Stimulated activated naive CD8-positive, alpha-beta T cell treated with anti-CD3 and anti-CD28 coated beads, Interleukin-15, Interleukin-2, amounts not matched to agents 100 ng/mL and 50 ng/mL, for 24 hours (primary cell): ENCODE results near the gene FASTK.

Experiments used
- H3K27ac Mint-ChIP-seq: one replicate; pipeline ENCODE4 v1.8.0; 2021; ENCODE audit warnings: mild to moderate bottlenecking, mixed read lengths
- H3K27me3 Mint-ChIP-seq: one replicate; pipeline ENCODE4 v1.8.0; 2021; ENCODE audit warnings: mixed read lengths
- H3K36me3 Mint-ChIP-seq: one replicate; pipeline ENCODE4 v1.8.0; 2021; ENCODE audit warnings: low read depth, mixed read lengths
- H3K4me1 Mint-ChIP-seq: one replicate; pipeline ENCODE4 v1.8.0; 2021; ENCODE audit warnings: low read depth, mixed read lengths
- H3K4me3 Mint-ChIP-seq: one replicate; pipeline ENCODE4 v1.8.0; 2021; ENCODE audit warnings: mild to moderate bottlenecking, mixed read lengths
- H3K9me3 Mint-ChIP-seq: one replicate; pipeline ENCODE4 v1.8.0; 2021; ENCODE audit warnings: mixed read lengths

The FASTK gene

DNA sequence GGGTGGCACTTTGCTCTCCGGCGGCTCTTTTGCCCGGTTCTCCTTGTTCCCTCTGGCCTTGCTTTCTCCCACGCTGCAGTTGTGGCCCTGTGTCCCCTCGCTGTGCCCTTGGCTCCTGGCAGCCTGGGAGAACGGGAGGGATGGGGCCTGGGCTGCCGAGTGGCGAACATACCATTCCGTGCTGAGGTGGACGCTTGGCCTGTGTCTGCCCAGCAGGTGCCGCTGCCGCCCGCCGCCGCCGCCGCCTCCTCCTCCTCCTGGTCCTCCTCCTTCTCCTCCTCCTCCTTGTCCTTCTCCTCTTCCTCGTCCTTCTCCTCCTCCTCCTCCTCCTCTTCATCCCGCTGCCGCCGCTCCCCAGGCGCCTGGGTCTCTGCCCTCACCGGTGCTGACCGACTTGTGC is 41.7 kb upstream of the FASTK start:
- Mint-ChIP-seq H3K4me1 (peaks cover 7% of the 10 kb centered on the region), H3K9me3 (no peaks in the 10 kb centered on the region), H3K36me3 (peaks cover 10% of the 10 kb centered on the region), H3K4me3 (no peak overlapping the region), H3K27ac (no peak overlapping the region), H3K27me3 (no peaks in the 10 kb centered on the region)

GRCh38 chr7:151121380-151122170 is 41.0 kb upstream of the FASTK start:
- Mint-ChIP-seq H3K27ac (no peak overlapping the region), H3K36me3 (peaks cover 10% of the 10 kb centered on the region), H3K27me3 (no peaks in the 10 kb centered on the region), H3K4me1 (peaks cover 8% of the 10 kb centered on the region), H3K4me3 (no peak overlapping the region), H3K9me3 (no peaks in the 10 kb centered on the region)

DNA sequence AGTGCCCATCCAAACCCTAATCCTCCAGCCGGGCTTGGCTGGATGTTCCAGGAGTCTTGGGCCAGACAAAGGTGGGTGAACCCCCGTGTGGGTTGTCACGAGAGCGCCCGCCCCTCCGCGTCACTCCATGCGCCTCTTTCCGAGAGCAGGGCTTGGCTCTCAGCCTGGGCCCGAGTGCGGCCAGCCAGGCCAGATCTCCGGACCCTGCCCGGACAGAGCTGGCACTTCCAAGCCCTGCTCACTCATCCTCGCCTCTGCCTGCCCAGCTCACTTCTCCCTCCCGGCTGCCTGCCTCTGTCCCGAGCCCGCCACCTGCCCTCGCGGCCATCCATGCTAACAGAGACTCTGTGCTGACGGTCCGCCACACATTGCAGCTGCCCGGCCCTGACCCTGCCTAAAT is 40.3 kb upstream of the FASTK start:
- Mint-ChIP-seq H3K4me1 (peaks cover 8% of the 10 kb centered on the region), H3K27me3 (no peaks in the 10 kb centered on the region), H3K36me3 (peaks cover 10% of the 10 kb centered on the region), H3K27ac (no peak overlapping the region), H3K9me3 (no peaks in the 10 kb centered on the region), H3K4me3 (no peak overlapping the region)

DNA sequence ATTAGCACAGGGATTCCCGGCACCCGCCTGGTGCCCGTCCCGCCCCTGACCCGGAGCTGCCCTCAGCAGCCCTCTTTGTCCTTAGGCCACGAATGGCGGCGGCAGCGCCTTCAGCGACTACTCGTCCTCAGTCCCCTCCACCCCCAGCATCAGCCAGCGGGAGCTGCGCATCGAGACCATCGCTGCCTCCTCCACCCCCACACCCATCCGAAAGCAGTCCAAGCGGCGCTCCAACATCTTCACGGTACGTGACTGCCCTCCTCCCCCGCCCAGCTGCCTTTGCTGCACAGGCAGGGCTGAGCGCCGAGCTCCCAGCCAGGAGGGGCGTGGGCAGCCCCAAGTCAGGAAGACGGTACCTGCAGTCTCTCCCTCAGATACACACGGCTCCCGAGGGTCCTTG is 39.3 kb upstream of the FASTK start:
- peaks cover 10% of the 10 kb centered on the region for H3K36me3 Mint-ChIP-seq
- H3K4me3 Mint-ChIP-seq: no peak overlapping the region
- H3K4me1 Mint-ChIP-seq: peaks cover 8% of the 10 kb centered on the region
- H3K27me3 Mint-ChIP-seq: no peaks in the 10 kb centered on the region
- no peaks in the 10 kb centered on the region for H3K9me3 Mint-ChIP-seq
- no peak overlapping the region for H3K27ac Mint-ChIP-seq

DNA sequence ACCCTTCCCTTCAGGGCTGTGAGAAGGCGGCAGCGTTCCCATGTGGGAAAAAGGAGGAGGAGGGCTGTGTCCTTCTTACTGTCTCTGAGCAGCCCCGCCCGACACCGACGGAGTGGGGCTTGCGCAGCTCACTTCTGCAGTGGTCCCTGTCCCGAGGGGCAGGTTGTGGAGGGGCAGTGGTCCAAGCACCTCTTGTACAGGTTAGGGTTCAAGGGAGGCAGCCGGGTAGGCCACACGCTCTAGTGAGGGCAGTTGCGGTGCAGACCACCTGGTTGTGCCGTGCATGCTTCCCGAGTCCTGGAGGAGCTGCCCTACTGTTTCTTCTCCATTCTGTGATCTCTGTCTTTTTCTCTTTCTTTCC is 38.4 kb upstream of the FASTK start:
- H3K4me1 Mint-ChIP-seq: peaks cover 7% of the 10 kb centered on the region
- H3K9me3 Mint-ChIP-seq: no peaks in the 10 kb centered on the region
- no peak overlapping the region for H3K27ac Mint-ChIP-seq
- no peak overlapping the region for H3K4me3 Mint-ChIP-seq
- H3K36me3 Mint-ChIP-seq: peaks cover 9% of the 10 kb centered on the region
- H3K27me3 Mint-ChIP-seq: peaks cover under 1% of the 10 kb centered on the region

- Mint-ChIP-seq H3K27ac (no peak overlapping the region), H3K9me3 (no peaks in the 10 kb centered on the region), H3K36me3 (peaks cover 4% of the 10 kb centered on the region), H3K4me1 (peaks cover 4% of the 10 kb centered on the region), H3K27me3 (peaks cover 7% of the 10 kb centered on the region), H3K4me3 (no peak overlapping the region)
Observed at GRCh38 chr7:151118108-151119054, 37.8 kb upstream of the FASTK start.

DNA sequence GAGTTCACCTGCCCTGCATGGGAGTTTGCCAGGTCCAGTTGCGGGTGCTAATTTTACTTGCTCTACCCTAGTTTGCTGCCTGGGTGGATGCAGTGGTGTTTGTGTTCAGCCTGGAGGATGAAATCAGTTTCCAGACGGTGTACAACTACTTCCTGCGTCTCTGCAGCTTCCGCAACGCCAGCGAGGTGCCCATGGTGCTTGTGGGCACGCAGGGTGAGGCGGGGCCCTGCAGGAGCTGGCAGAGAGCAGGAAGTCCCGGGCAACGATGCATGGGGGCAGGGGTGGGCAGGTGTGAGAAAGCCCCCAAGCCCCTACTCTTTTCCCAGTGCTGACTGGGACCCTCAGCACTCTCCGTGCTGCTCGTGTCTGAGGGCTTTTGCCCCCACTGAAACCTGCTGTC is 37.0 kb upstream of the FASTK start:
- peaks cover 14% of the 10 kb centered on the region for H3K27me3 Mint-ChIP-seq
- H3K27ac Mint-ChIP-seq: no peak overlapping the region
- H3K36me3 Mint-ChIP-seq: peaks cover 4% of the 10 kb centered on the region
- H3K4me3 Mint-ChIP-seq: no peak overlapping the region
- peaks cover 4% of the 10 kb centered on the region for H3K4me1 Mint-ChIP-seq
- no peaks in the 10 kb centered on the region for H3K9me3 Mint-ChIP-seq

- no peak overlapping the region for H3K27ac Mint-ChIP-seq
Observed at GRCh38 chr7:151116603-151117440, 36.2 kb upstream of the FASTK start.

GRCh38 chr7:151115836-151116418 is 35.3 kb upstream of the FASTK start:
- H3K27me3 Mint-ChIP-seq: peaks cover 14% of the 10 kb centered on the region
- no peaks in the 10 kb centered on the region for H3K36me3 Mint-ChIP-seq

More at GRCh38 chr7:151116603-151117440, 36.2 kb upstream of the FASTK start:
- Mint-ChIP-seq H3K27me3 (peaks cover 14% of the 10 kb centered on the region), H3K4me3 (no peak overlapping the region), H3K4me1 (peaks cover 4% of the 10 kb centered on the region), H3K9me3 (no peaks in the 10 kb centered on the region), H3K36me3 (peaks cover 4% of the 10 kb centered on the region)

DNA sequence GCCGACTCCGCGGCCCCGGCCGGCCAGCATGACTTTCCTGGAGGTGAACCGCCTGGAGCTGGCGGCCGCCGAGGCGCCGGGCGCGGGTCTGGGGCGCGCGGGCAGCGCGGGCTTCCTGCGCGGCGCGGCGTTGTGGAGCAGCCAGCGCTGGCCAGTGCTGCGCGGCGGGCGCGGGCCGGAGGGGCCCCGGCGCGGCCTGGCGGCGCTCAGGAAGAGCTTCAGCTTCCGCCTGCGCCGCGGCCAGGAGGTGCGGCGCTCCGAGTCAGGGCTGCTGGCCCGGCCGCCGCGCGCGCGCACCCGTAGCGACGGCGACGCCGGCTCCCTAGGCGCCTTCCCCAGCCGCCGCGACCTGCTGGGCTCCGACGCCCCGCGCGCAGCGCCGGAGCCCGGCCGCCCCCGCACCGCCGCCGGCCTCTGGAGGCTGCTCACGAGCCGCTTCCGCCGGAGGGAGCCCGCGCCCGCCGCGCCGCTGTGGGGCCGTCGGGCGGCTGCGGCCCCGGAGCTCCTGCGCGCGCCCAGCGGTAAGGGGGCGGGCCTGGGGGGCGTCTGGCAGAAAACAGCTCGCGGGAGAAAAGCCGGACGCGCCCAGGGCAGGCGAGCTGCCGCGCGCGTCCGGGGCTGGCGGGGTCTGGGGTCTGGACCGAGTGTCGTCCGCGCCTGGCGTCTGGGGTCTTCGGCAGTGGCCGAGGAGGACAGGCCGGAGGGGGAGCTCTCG is 34.7 kb upstream of the FASTK start:
- no peaks in the 10 kb centered on the region for H3K36me3 Mint-ChIP-seq
- H3K27me3 Mint-ChIP-seq: peaks cover 14% of the 10 kb centered on the region
- H3K4me1 Mint-ChIP-seq: peaks cover 4% of the 10 kb centered on the region
- no peak overlapping the region for H3K27ac Mint-ChIP-seq
- H3K4me3 Mint-ChIP-seq: peak overlapping the region; percentile 25
- H3K9me3 Mint-ChIP-seq: no peaks in the 10 kb centered on the region

More at GRCh38 chr7:151115836-151116418, 35.3 kb upstream of the FASTK start:
- peak overlapping the region; percentile 25 for H3K4me3 Mint-ChIP-seq
- H3K9me3 Mint-ChIP-seq: no peaks in the 10 kb centered on the region
- no peak overlapping the region for H3K27ac Mint-ChIP-seq
- peaks cover 4% of the 10 kb centered on the region for H3K4me1 Mint-ChIP-seq

DNA sequence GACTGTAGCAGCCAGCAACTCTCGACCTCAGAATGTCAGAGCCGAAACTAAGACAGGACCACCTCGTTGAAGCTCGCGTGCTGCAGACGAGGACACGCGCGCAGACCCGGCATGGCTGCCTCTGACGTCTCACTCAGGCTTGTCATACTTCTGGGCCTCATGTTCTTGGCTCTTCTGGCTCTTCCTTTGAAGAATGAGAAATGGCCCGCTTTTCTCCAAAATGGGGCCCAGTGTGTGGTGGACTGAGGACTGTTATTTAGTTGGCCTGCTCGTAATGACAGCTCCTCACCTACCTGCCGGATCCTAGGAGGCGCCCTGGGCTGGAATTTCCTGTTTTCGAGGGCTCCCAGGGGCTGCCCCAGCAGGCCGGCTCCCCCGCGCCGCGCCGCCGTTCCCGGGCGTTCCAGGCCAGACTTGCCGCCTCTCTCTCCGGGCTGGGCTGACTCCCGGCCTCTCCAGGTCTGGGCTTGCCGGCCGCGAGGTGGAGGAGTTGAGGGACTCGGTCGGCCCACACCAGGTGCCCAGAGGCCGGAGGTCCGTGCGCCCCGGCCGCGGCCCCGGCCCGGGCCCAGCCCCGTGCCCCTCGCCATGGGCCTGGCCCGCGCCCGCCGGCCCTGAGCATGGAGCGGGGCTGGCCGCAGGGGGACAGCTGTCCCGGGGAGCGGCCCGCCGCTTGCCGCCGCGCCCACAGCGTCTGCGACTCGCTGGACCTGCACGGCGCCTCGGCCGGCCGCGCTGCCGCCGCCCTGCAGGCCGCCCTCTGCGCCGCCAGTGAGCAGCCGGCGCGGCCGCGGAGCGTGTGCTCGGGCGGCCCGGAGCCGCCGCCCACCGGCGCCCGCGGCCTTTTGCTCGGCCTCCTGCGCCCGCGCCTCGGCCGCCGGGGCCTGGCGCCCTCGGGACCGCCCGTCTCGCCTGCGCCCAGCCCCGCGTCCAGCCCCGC is 33.8 kb upstream of the FASTK start:
- no peaks in the 10 kb centered on the region for H3K36me3 Mint-ChIP-seq
- peaks cover 4% of the 10 kb centered on the region for H3K4me1 Mint-ChIP-seq
- H3K27me3 Mint-ChIP-seq: peaks cover 14% of the 10 kb centered on the region
- no peaks in the 10 kb centered on the region for H3K9me3 Mint-ChIP-seq
- H3K4me3 Mint-ChIP-seq: peak overlapping the region; percentile 39
- no peak overlapping the region for H3K27ac Mint-ChIP-seq

- Mint-ChIP-seq H3K27me3 (peaks cover 14% of the 10 kb centered on the region), H3K4me1 (peaks cover 4% of the 10 kb centered on the region), H3K4me3 (peak overlapping the region; percentile 39), H3K36me3 (no peaks in the 10 kb centered on the region), H3K9me3 (no peaks in the 10 kb centered on the region), H3K27ac (no peak overlapping the region)
Observed at GRCh38 chr7:151113344-151114150, 32.9 kb upstream of the FASTK start.
